SK-N-SH treated with all-trans-retinoic acid at 6 μM for 48 hours (cell line): ENCODE measurements around the gene BARHL2.

ENCODE experiments used
- ATAC-seq: fragments of 200-7000 bp; cut with Tn5 transposase; 3 replicates; pipeline ENCODE4 v1.9.1; 2020; ENCODE audit warnings: mild to moderate bottlenecking, moderate library complexity
- ARNTL ChIP-seq: fragments of 450-650 bp; formaldehyde crosslinking; IDR thresholded peaks from 2 replicates; pipeline ENCODE4 v1.5.0; 2020; ENCODE audit warnings: low read depth, mild to moderate bottlenecking, moderate library complexity, borderline replicate concordance
- BACH2 ChIP-seq: fragments of 250-450 bp; sonication (Bioruptor Pico); IDR thresholded peaks from 2 replicates; pipeline ENCODE4 v1.9.0; 2021; ENCODE audit warnings: mild to moderate bottlenecking, borderline replicate concordance
- CREB5 ChIP-seq: fragments of 250-450 bp; sonication (Bioruptor Pico); IDR thresholded peaks from 2 replicates; pipeline ENCODE4 v1.5.1; 2020; ENCODE audit warnings: low read depth, mild to moderate bottlenecking, moderate library complexity
- CSDC2 ChIP-seq: fragments of 250-450 bp; sonication (Bioruptor Pico); IDR thresholded peaks from 2 replicates; pipeline ENCODE4 v1.5.0; 2020; ENCODE audit warnings: mild to moderate bottlenecking, moderate library complexity
- CSRNP3 ChIP-seq: fragments of 250-450 bp; sonication (Bioruptor Pico); IDR thresholded peaks from 2 replicates; pipeline ENCODE4 v1.5.1; 2021; ENCODE audit warnings: mild to moderate bottlenecking, moderate library complexity
- ESRRG ChIP-seq: fragments of 250-450 bp; sonication (Bioruptor Pico); IDR thresholded peaks from 2 replicates; pipeline ENCODE4 v1.6.1; 2021; ENCODE audit warnings: mild to moderate bottlenecking
- GLIS3 ChIP-seq: fragments of 250-450 bp; sonication (Bioruptor Pico); IDR thresholded peaks from 2 replicates; pipeline ENCODE4 v1.5.0; 2020; ENCODE audit warnings: mild to moderate bottlenecking, moderate library complexity
- ISL1 ChIP-seq: fragments of 250-450 bp; sonication (Bioruptor Pico); IDR thresholded peaks from 2 replicates; pipeline ENCODE4 v2.1.2; 2022; ENCODE audit warnings: mild to moderate bottlenecking, moderate library complexity
- OSR1 ChIP-seq: fragments of 250-450 bp; sonication (Bioruptor Pico); IDR thresholded peaks from 2 replicates; pipeline ENCODE4 v1.8.0; 2022; ENCODE audit warnings: moderate library complexity, mild to moderate bottlenecking, inconsistent platforms
- PATZ1 ChIP-seq: fragments of 250-450 bp; sonication (Bioruptor Pico); IDR thresholded peaks from 2 replicates; pipeline ENCODE4 v1.8.0; 2020; ENCODE audit warnings: mild to moderate bottlenecking, moderate library complexity, borderline replicate concordance
- POU6F1 ChIP-seq: fragments of 250-450 bp; sonication (Bioruptor Pico); IDR thresholded peaks from 2 replicates; pipeline ENCODE4 v1.8.0; 2021; ENCODE audit warnings: low read depth, mild to moderate bottlenecking, moderate library complexity, borderline replicate concordance
- PPARA ChIP-seq: fragments of 250-450 bp; sonication (Bioruptor Pico); IDR thresholded peaks from 2 replicates; pipeline ENCODE4 v1.5.0; 2020; ENCODE audit warnings: mild to moderate bottlenecking, borderline replicate concordance
- RARB ChIP-seq: fragments of 250-450 bp; sonication (Bioruptor Pico); IDR thresholded peaks from 2 replicates; pipeline ENCODE4 v1.8.0; 2021; ENCODE audit warnings: mild to moderate bottlenecking, moderate library complexity
- SNAI2 ChIP-seq: fragments of 250-450 bp; sonication (Bioruptor Pico); IDR thresholded peaks from 2 replicates; pipeline ENCODE4 v1.5.0; 2020; ENCODE audit warnings: mild to moderate bottlenecking, moderate library complexity
- TCF4 ChIP-seq: fragments of 250-450 bp; sonication (Bioruptor Pico); IDR thresholded peaks from 2 replicates; pipeline ENCODE4 v1.8.0; 2021; ENCODE audit warnings: mild to moderate bottlenecking, moderate library complexity, borderline replicate concordance
- TOX ChIP-seq: fragments of 250-450 bp; sonication (Bioruptor Pico); IDR thresholded peaks from 2 replicates; pipeline ENCODE4 v1.8.0; 2021; ENCODE audit warnings: mild to moderate bottlenecking, moderate library complexity, borderline replicate concordance
- TSHZ2 ChIP-seq: fragments of 250-450 bp; sonication (Bioruptor Pico); IDR thresholded peaks from 2 replicates; pipeline ENCODE4 v1.5.0; 2020; ENCODE audit warnings: mild to moderate bottlenecking, moderate library complexity
- ZC3H10 ChIP-seq: fragments of 250-450 bp; sonication (Bioruptor Pico); IDR thresholded peaks from 2 replicates; pipeline ENCODE4 v1.5.1; 2021; ENCODE audit warnings: mild to moderate bottlenecking, moderate library complexity
- ZFP3 ChIP-seq: fragments of 250-450 bp; sonication (Bioruptor Pico); IDR thresholded peaks from 2 replicates; pipeline ENCODE4 v1.5.0; 2020; ENCODE audit warnings: mild to moderate bottlenecking, moderate library complexity
- ZFP30 ChIP-seq: fragments of 450-650 bp; formaldehyde crosslinking; IDR thresholded peaks from 2 replicates; pipeline ENCODE4 v1.5.0; 2022; ENCODE audit warnings: mild to moderate bottlenecking, moderate library complexity
- ZNF565 ChIP-seq: fragments of 450-650 bp; formaldehyde crosslinking; conservative IDR thresholded peaks from 2 replicates; pipeline ENCODE4 v1.5.0; 2020; ENCODE audit warnings: low read depth, mild to moderate bottlenecking, moderate library complexity
- ZNF70 ChIP-seq: fragments of 450-650 bp; formaldehyde crosslinking; IDR thresholded peaks from 2 replicates; pipeline ENCODE4 v1.5.0; 2020; ENCODE audit warnings: mild to moderate bottlenecking, moderate library complexity
- ZNF8 ChIP-seq: fragments of 450-650 bp; formaldehyde crosslinking; IDR thresholded peaks from 2 replicates; pipeline ENCODE4 v1.5.0; 2020; ENCODE audit warnings: mild to moderate bottlenecking, moderate library complexity

Gene BARHL2

GRCh38 chr1:90746857-90747256 is 29.8 kb upstream of the BARHL2 start:
- ATAC-seq, result no peak
- TF ChIP-seq CREB5 (CRISPR knock-in tag) (no peak), TSHZ2 (CRISPR knock-in tag) (no peak), TCF4 (CRISPR knock-in tag) (no peak), OSR1 (no peak), GLIS3 (CRISPR knock-in tag) (no peak), ZNF8 (CRISPR knock-in tag) (no peak), CSRNP3 (CRISPR knock-in tag) (no peak), ISL1 (CRISPR knock-in tag) (no peak), PPARA (CRISPR knock-in tag) (no peak), ZC3H10 (CRISPR knock-in tag) (no peak), ZFP30 (CRISPR knock-in tag) (no peak), CSDC2 (no peak), ESRRG (CRISPR knock-in tag) (no peak), RARB (no peak), ZNF565 (no peak), ARNTL (CRISPR knock-in tag) (no peak), SNAI2 (no peak), ZFP3 (CRISPR knock-in tag) (no peak), TOX (no peak)

GRCh38 chr1:90745972-90746371 is 28.9 kb upstream of the BARHL2 start:
- TF ChIP-seq TSHZ2 (CRISPR knock-in tag) (no peak), CREB5 (CRISPR knock-in tag) (no peak), CSRNP3 (CRISPR knock-in tag) (no peak), BACH2 (CRISPR knock-in tag) (no peak), ARNTL (CRISPR knock-in tag) (no peak), ZFP3 (CRISPR knock-in tag) (no peak), ISL1 (CRISPR knock-in tag) (no peak), ZNF8 (CRISPR knock-in tag) (no peak), GLIS3 (CRISPR knock-in tag) (no peak), ZNF565 (no peak), ESRRG (CRISPR knock-in tag) (no peak), ZFP30 (CRISPR knock-in tag) (no peak), CSDC2 (no peak), TOX (no peak), TCF4 (CRISPR knock-in tag) (no peak), RARB (no peak), POU6F1 (CRISPR knock-in tag) (no peak), ZNF70 (CRISPR knock-in tag) (no peak), PATZ1 (CRISPR knock-in tag) (no peak), OSR1 (no peak)
- no peak for ATAC-seq
